ENCODE results near the gene PHETA1.

Gene PHETA1

GRCh38 chr12:111368291-111368787 is 556 bp downstream of the PHETA1 start:
- DNase-seq = no peak

- no peak for DNase-seq
Measured at GRCh38 chr12:111367661-111368221, 1.2 kb downstream of the PHETA1 start.

GRCh38 chr12:111366583-111366982 is 2.3 kb downstream of the PHETA1 start:
- no peak for DNase-seq

GRCh38 chr12:111366075-111366474 is 2.8 kb downstream of the PHETA1 start:
- no peak for DNase-seq

GRCh38 chr12:111363578-111363977 is 5.3 kb downstream of the PHETA1 start:
- no peak for DNase-seq

- no peak for DNase-seq
Measured at GRCh38 chr12:111362687-111363475, 6.0 kb downstream of the PHETA1 start.

GRCh38 chr12:111361717-111362576 is 6.9 kb downstream of the PHETA1 start:
- no peak for DNase-seq

- DNase-seq = no peak
Measured at GRCh38 chr12:111361073-111361716, 7.7 kb downstream of the PHETA1 start.

- no peak for DNase-seq
Measured at GRCh38 chr12:111360325-111360930, 8.5 kb downstream of the PHETA1 start.

GRCh38 chr12:111359914-111360276 is 9.0 kb downstream of the PHETA1 start:
- DNase-seq = no peak

- no peak for DNase-seq
Measured at GRCh38 chr12:111359231-111359913, 9.5 kb downstream of the PHETA1 start.

- DNase-seq = no peak
Measured at GRCh38 chr12:111355201-111355925, 13.5 kb downstream of the PHETA1 start.

- no peak for DNase-seq
Measured at GRCh38 chr12:111354511-111354910, 14.4 kb downstream of the PHETA1 start.

GRCh38 chr12:111353603-111354295 is 15.1 kb downstream of the PHETA1 start:
- no peak for DNase-seq

GRCh38 chr12:111353026-111353425 is 15.9 kb downstream of the PHETA1 start:
- no peak for DNase-seq

- no peak for DNase-seq
Measured at GRCh38 chr12:111352296-111352993, 16.4 kb downstream of the PHETA1 start.

- no peak for DNase-seq
Measured at GRCh38 chr12:111351026-111351425, 17.9 kb downstream of the PHETA1 start.

GRCh38 chr12:111349748-111350520 is 19.0 kb downstream of the PHETA1 start:
- no peak for DNase-seq

- DNase-seq = no peak
Measured at GRCh38 chr12:111349101-111349747, 19.7 kb downstream of the PHETA1 start.
